Activated CD8-positive, alpha-beta memory T cell treated with anti-CD3 and anti-CD28 coated beads, Interleukin-2, amount 50 U/mL, for 48 hours (primary cell): ENCODE measurements around the gene SDF4.

Experiments used
- DNase-seq: peaks from one replicate; pipeline ENCODE4 v3.0.0-alpha.2; 2020

SDF4 gene

GRCh38 chr1:1175221-1176062 lies 56.4 kb downstream of the SDF4 start:
- no peak for DNase-seq

GRCh38 chr1:1173793-1174415 lies 57.9 kb downstream of the SDF4 start, which contains the start of gene TTLL10:
TTLL10 (plus strand) TSS chr1:1173880; CDS start chr1:1179216, 5,336 bp downstream.
- no peak for DNase-seq

- DNase-seq, result no peak
These were observed 58.6 kb downstream of the SDF4 start for GRCh38 chr1:1173061-1173792.

GRCh38 chr1:1171546-1172340 lies 60.1 kb downstream of the SDF4 start:
- DNase-seq, result no peak

GRCh38 chr1:1171161-1171545 lies 60.6 kb downstream of the SDF4 start:
- DNase-seq, result no peak

- no peak for DNase-seq
These were observed 61.3 kb downstream of the SDF4 start for GRCh38 chr1:1170215-1171091.

GRCh38 chr1:1169429-1170214 lies 62.2 kb downstream of the SDF4 start:
- no peak for DNase-seq

GRCh38 chr1:1168451-1169411 lies 63.1 kb downstream of the SDF4 start:
- no peak for DNase-seq

GRCh38 chr1:1167841-1168450 lies 63.9 kb downstream of the SDF4 start:
- DNase-seq, result no peak

- DNase-seq, result no peak
These were observed 64.4 kb downstream of the SDF4 start for GRCh38 chr1:1167398-1167821.
